Measurements from ENCODE around the gene BEGAIN. TPM values are rescaled to one million over a fixed set of nuclear protein-coding genes. Genes with fewer than 3 reads are reported as not detected.

BEGAIN gene
- total RNA-seq, 2 donors from 2014 or later, result 0.91 to 1.3 TPM

GRCh38 chr14:100574642-100575031, 12.6 kb downstream of the BEGAIN start:
- H3K4me3 Mint-ChIP-seq, result no peak overlapping the region
- TF ChIP-seq CTCF (conservative IDR thresholded peaks at IDR 0.05), result no peak
- no peaks in the 10 kb centered on the region for H3K9me3 Mint-ChIP-seq
- 89 to 93% methylated on average over 7 of the region's 7 CpGs for WGBS, 2 experiments (ENCODE audit: insufficient coverage in 1 of 2, insufficient read length in 1 of 2)
- DNase-seq, result no peak
- no peak overlapping the region for H3K27ac ChIP-seq (ENCODE audit: low read depth, low read length)
- H3K4me1 ChIP-seq (ENCODE audit: control insufficient read depth, insufficient read depth, low read length), result no peaks in the 10 kb centered on the region
- H3K36me3 Mint-ChIP-seq (ENCODE audit: low read depth), result no peaks in the 10 kb centered on the region
- peaks cover 33% of the 10 kb centered on the region for H3K27me3 Mint-ChIP-seq (ENCODE audit: insufficient read depth)
- peaks cover 20% of the 10 kb centered on the region for H3K27me3 ChIP-seq (ENCODE audit: control insufficient read depth, insufficient read depth, low read length, poor library complexity, severe bottlenecking)
- no peak overlapping the region for H3K9ac ChIP-seq (ENCODE audit: extremely low read depth, low read length, poor library complexity, severe bottlenecking)
- H3K27ac Mint-ChIP-seq, result no peak overlapping the region
- H3K9me3 ChIP-seq (ENCODE audit: control insufficient read depth, low read length), result no peaks in the 10 kb centered on the region
- peaks cover 3% of the 10 kb centered on the region for H3K4me1 Mint-ChIP-seq
- no peaks in the 10 kb centered on the region for H3K36me3 ChIP-seq (ENCODE audit: control insufficient read depth, insufficient read depth, low read length)
- no peak overlapping the region for H3K4me3 ChIP-seq (ENCODE audit: low read length)

GRCh38 chr14:100573757-100574641, 13.2 kb downstream of the BEGAIN start:
- H3K27me3 Mint-ChIP-seq (ENCODE audit: insufficient read depth), result peaks cover 40% of the 10 kb centered on the region
- no peak overlapping the region for H3K4me3 Mint-ChIP-seq
- H3K4me1 Mint-ChIP-seq, result peaks cover 7% of the 10 kb centered on the region

More at GRCh38 chr14:100573757-100574641, 13.2 kb downstream of the BEGAIN start:
- Histone ChIP-seq H3K27me3 (ENCODE audit: control insufficient read depth, insufficient read depth, low read length, poor library complexity, severe bottlenecking) (peaks cover 26% of the 10 kb centered on the region), H3K36me3 (ENCODE audit: control insufficient read depth, insufficient read depth, low read length) (no peaks in the 10 kb centered on the region), H3K9ac (ENCODE audit: extremely low read depth, low read length, poor library complexity, severe bottlenecking) (no peak overlapping the region), H3K4me3 (ENCODE audit: low read length) (no peak overlapping the region), H3K27ac (ENCODE audit: low read depth, low read length) (no peak overlapping the region), H3K9me3 (ENCODE audit: control insufficient read depth, low read length) (no peaks in the 10 kb centered on the region), H3K4me1 (ENCODE audit: control insufficient read depth, insufficient read depth, low read length) (no peaks in the 10 kb centered on the region)
- H3K36me3 Mint-ChIP-seq (ENCODE audit: low read depth), result no peaks in the 10 kb centered on the region
- WGBS, 2 experiments (ENCODE audit: insufficient coverage in 1 of 2, insufficient read length in 1 of 2), result 93 to 94% methylated on average over 23 to 27 of the region's 27 CpGs
- no peaks in the 10 kb centered on the region for H3K9me3 Mint-ChIP-seq
- H3K27ac Mint-ChIP-seq, result no peak overlapping the region
- no peak for TF ChIP-seq CTCF (conservative IDR thresholded peaks at IDR 0.05)
- DNase-seq, result no peak
